ENCODE results near the gene GTF2A1. TPM values are rescaled to one million over a fixed set of nuclear protein-coding genes. Genes with fewer than 3 reads are reported as not detected.
A peak's percentile ranks its signal among the peaks of the same experiment; 100 is the strongest.

Gene GTF2A1
- total RNA-seq, 1 experiment from 2014 or later = 24.4 TPM

GRCh38 chr14:81235096-81235495 is 14.3 kb upstream of the GTF2A1 start:
- CTCF ChIA-PET = no interaction called here
- DNase-seq = no peak
- Histone ChIP-seq H4K20me1 (ENCODE audit: low read length) (no peaks in the 10 kb centered on the region), H3K9me3 (ENCODE audit: low read length) (no peaks in the 10 kb centered on the region), H3K79me2 (ENCODE audit: low read length) (no peaks in the 10 kb centered on the region), H3K27ac (ENCODE audit: low read length) (no peak overlapping the region), H3K4me3 (ENCODE audit: low read length) (no peak overlapping the region), H3K9me2 (replicated peaks; ENCODE audit: low read length) (no peaks in the 10 kb centered on the region), H3K4me1 (ENCODE audit: insufficient read depth, low read length) (peaks cover 7% of the 10 kb centered on the region), H3K4me2 (ENCODE audit: low read length) (no peak overlapping the region), H3K27me3 (ENCODE audit: low read length) (no peaks in the 10 kb centered on the region), H2AFZ (ENCODE audit: low read length) (no peak overlapping the region), H3K9ac (ENCODE audit: low read length) (no peak overlapping the region), H3F3A (ENCODE audit: low read length, unreplicated experiment) (no peaks in the 10 kb centered on the region), H3K36me3 (ENCODE audit: low read depth, low read length) (no peaks in the 10 kb centered on the region)
- no peak for ATAC-seq
- intact Hi-C loops (cut with micrococcal nuclease) = no loop called here
- POLR2A ChIA-PET (ENCODE audit: unreplicated experiment) = no interaction called here
- BruUV-seq (replicated peaks) = no TSS peak
- TF ChIP-seq EZH2 (IDR thresholded peaks at IDR 0.05; ENCODE audit: low read length, unreplicated experiment) = no peak
- no peak for TF ChIP-seq EZH2phosphoT487 (IDR thresholded peaks at IDR 0.05; ENCODE audit: borderline replicate concordance, low read length)
- no peak for TF ChIP-seq CTCF (conservative IDR thresholded peaks at IDR 0.05; ENCODE audit: low read depth, low read length)

- POLR2A ChIA-PET (ENCODE audit: unreplicated experiment) = no interaction called here
- H2AFZ ChIP-seq (ENCODE audit: low read length) = no peak overlapping the region
- intact Hi-C loops (cut with micrococcal nuclease) = no loop called here
These were observed 13.5 kb upstream of the GTF2A1 start for GRCh38 chr14:81234278-81234677.

GRCh38 chr14:81233615-81234014 is 12.9 kb upstream of the GTF2A1 start:
- Histone ChIP-seq H3K9me3 (ENCODE audit: low read length) (no peaks in the 10 kb centered on the region), H3F3A (ENCODE audit: low read length, unreplicated experiment) (no peaks in the 10 kb centered on the region), H2AFZ (ENCODE audit: low read length) (no peak overlapping the region), H3K4me2 (ENCODE audit: low read length) (no peak overlapping the region), H3K27me3 (ENCODE audit: low read length) (no peaks in the 10 kb centered on the region), H3K36me3 (ENCODE audit: low read depth, low read length) (no peaks in the 10 kb centered on the region), H3K4me3 (ENCODE audit: low read length) (no peak overlapping the region), H3K27ac (ENCODE audit: low read length) (no peak overlapping the region), H3K9ac (ENCODE audit: low read length) (no peak overlapping the region), H3K9me2 (replicated peaks; ENCODE audit: low read length) (no peaks in the 10 kb centered on the region), H4K20me1 (ENCODE audit: low read length) (no peaks in the 10 kb centered on the region), H3K4me1 (ENCODE audit: insufficient read depth, low read length) (peaks cover 7% of the 10 kb centered on the region), H3K79me2 (ENCODE audit: low read length) (no peaks in the 10 kb centered on the region)
- intact Hi-C loops (cut with micrococcal nuclease) = no loop called here
- BruUV-seq (replicated peaks) = no TSS peak
- DNase-seq (no peak), ATAC-seq (no peak)
- CTCF ChIA-PET = no interaction called here
- TF ChIP-seq EZH2phosphoT487 (IDR thresholded peaks at IDR 0.05; ENCODE audit: borderline replicate concordance, low read length) = no peak
- TF ChIP-seq EZH2 (IDR thresholded peaks at IDR 0.05; ENCODE audit: low read length, unreplicated experiment) = no peak
- TF ChIP-seq CTCF (conservative IDR thresholded peaks at IDR 0.05; ENCODE audit: low read depth, low read length) = no peak
- POLR2A ChIA-PET (ENCODE audit: unreplicated experiment) = no interaction called here

More at GRCh38 chr14:81234278-81234677, 13.5 kb upstream of the GTF2A1 start:
- H3K36me3 ChIP-seq (ENCODE audit: low read depth, low read length) = no peaks in the 10 kb centered on the region
- no peaks in the 10 kb centered on the region for H3K79me2 ChIP-seq (ENCODE audit: low read length)
- H3F3A ChIP-seq (ENCODE audit: low read length, unreplicated experiment) = no peaks in the 10 kb centered on the region
- peak; percentile 39 for DNase-seq
- no peak for ATAC-seq
- H3K27ac ChIP-seq (ENCODE audit: low read length) = no peak overlapping the region
- no peak overlapping the region for H3K9ac ChIP-seq (ENCODE audit: low read length)
- 0 out of 2 replicates have a peak overlapping the region, but pooled peaks have one; percentile 2 for H3K4me2 ChIP-seq (ENCODE audit: low read length)
- no peak overlapping the region for H3K4me3 ChIP-seq (ENCODE audit: low read length)
- no peaks in the 10 kb centered on the region for H3K27me3 ChIP-seq (ENCODE audit: low read length)
- no TSS peak for BruUV-seq (replicated peaks)
- no peaks in the 10 kb centered on the region for H3K9me3 ChIP-seq (ENCODE audit: low read length)
- no peak for TF ChIP-seq CTCF (conservative IDR thresholded peaks at IDR 0.05; ENCODE audit: low read depth, low read length)
- TF ChIP-seq EZH2 (IDR thresholded peaks at IDR 0.05; ENCODE audit: low read length, unreplicated experiment) = no peak
- no peaks in the 10 kb centered on the region for H3K9me2 ChIP-seq (replicated peaks; ENCODE audit: low read length)
- peaks cover 7% of the 10 kb centered on the region for H3K4me1 ChIP-seq (ENCODE audit: insufficient read depth, low read length)
- no peaks in the 10 kb centered on the region for H4K20me1 ChIP-seq (ENCODE audit: low read length)
- CTCF ChIA-PET = no interaction called here
